K562 (cell line): Measurements from ENCODE around the gene COX6A2. TPM values are rescaled to one million over a fixed set of nuclear protein-coding genes. Genes with fewer than 3 reads are reported as not detected.

ENCODE experiments used
- BRF1 ChIP-seq: IDR thresholded peaks from 3 replicates; pipeline ENCODE4 v1.6.1; 2011; ENCODE audit warnings: borderline replicate concordance, mild to moderate bottlenecking; ENCODE audit not compliant: insufficient read length; ENCODE audit errors: extremely low read depth
- FOXK2 ChIP-seq, 2 experiments: fragments of 450-650 bp; IDR thresholded peaks in 1 of 2; conservative IDR thresholded peaks in 1 of 2; 2 replicates each; pipeline ENCODE4 v1.6.1; 2016; ENCODE audit warnings: low read depth in 2 of 2, mild to moderate bottlenecking in 1 of 2
- GABPB1 ChIP-seq: sonication (generic); formaldehyde crosslinking; IDR thresholded peaks from 2 replicates; pipeline ENCODE4 v1.8.0; 2022; ENCODE audit warnings: mild to moderate bottlenecking, missing genetic modification reagents
- HMG20A ChIP-seq: fragments of 450-650 bp; formaldehyde crosslinking; conservative IDR thresholded peaks from 2 replicates; pipeline ENCODE4 v1.4.0; 2020; ENCODE audit warnings: mild to moderate bottlenecking, mixed read lengths
- MYC ChIP-seq, 2 experiments: fragments of 250-450 bp in 1 of 2; sonication (Bioruptor Pico) in 1 of 2; IDR thresholded peaks; 2 replicates each; pipeline versions ENCODE4 v1.5.1 to v1.6.1; 2012 to 2021; ENCODE audit warnings: low read depth in 2 of 2, borderline replicate concordance in 1 of 2, improper control_type of control experiment in 1 of 2, low read length in 1 of 2, mild to moderate bottlenecking in 1 of 2, moderate library complexity in 1 of 2
- NCOA2 ChIP-seq, 2 experiments: fragments of 450-650 bp; IDR thresholded peaks; 2 replicates each; pipeline ENCODE4 v1.6.1; 2018; ENCODE audit warnings: mild to moderate bottlenecking in 2 of 2, moderate library complexity in 1 of 2; ENCODE audit not compliant: partially characterized antibody in 2 of 2
- NONO ChIP-seq, 2 experiments: fragments of 200-400 bp in 1 of 2; fragments of 450-650 bp in 1 of 2; formaldehyde crosslinking in 1 of 2; IDR thresholded peaks; 2 replicates each; pipeline ENCODE4 v1.6.1; 2017; ENCODE audit warnings: low read depth in 2 of 2, mild to moderate bottlenecking in 2 of 2, moderate library complexity in 2 of 2, low read length in 1 of 2
- NR2F6 ChIP-seq: fragments of 450-650 bp; formaldehyde crosslinking; IDR thresholded peaks from 2 replicates; pipeline ENCODE4 v1.4.0; 2020; ENCODE audit warnings: mild to moderate bottlenecking
- PHF21A ChIP-seq: fragments of 450-650 bp; IDR thresholded peaks from 2 replicates; pipeline ENCODE4 v1.6.1; 2017; ENCODE audit warnings: low read depth, borderline replicate concordance
- RAD21 ChIP-seq, 2 experiments: fragments of 250-450 bp in 1 of 2; fragments of 450-650 bp in 1 of 2; sonication (Bioruptor Pico) in 1 of 2; formaldehyde crosslinking in 1 of 2; IDR thresholded peaks in 1 of 2; conservative IDR thresholded peaks in 1 of 2; 2 replicates each; pipeline versions ENCODE4 v1.4.0 to v1.8.0; 2020 to 2022; ENCODE audit warnings: mild to moderate bottlenecking in 2 of 2, moderate library complexity in 1 of 2
- SMAD3 ChIP-seq: fragments of 450-650 bp; formaldehyde crosslinking; conservative IDR thresholded peaks from 2 replicates; pipeline ENCODE4 v1.4.0; 2020; ENCODE audit warnings: mild to moderate bottlenecking
- TSC22D4 ChIP-seq: fragments of 450-650 bp; IDR thresholded peaks from 2 replicates; pipeline ENCODE4 v1.6.1; 2016; ENCODE audit warnings: missing genetic modification characterization, missing biosample characterization, control low read depth
- ZFP30 ChIP-seq: fragments of 250-450 bp; sonication (Bioruptor Pico); IDR thresholded peaks from 2 replicates; pipeline ENCODE4 v1.8.0; 2022; ENCODE audit warnings: moderate library complexity, mild to moderate bottlenecking, inconsistent platforms, borderline replicate concordance
- ZNF12 ChIP-seq: sonication (generic); formaldehyde crosslinking; IDR thresholded peaks from 2 replicates; pipeline ENCODE4 v1.4.0; 2020; ENCODE audit warnings: mild to moderate bottlenecking, missing genetic modification reagents
- ZNF143 ChIP-seq: sonication (generic); formaldehyde crosslinking; IDR thresholded peaks from 2 replicates; pipeline ENCODE4 v1.9.0; 2022; ENCODE audit warnings: mild to moderate bottlenecking, missing genetic modification reagents
- ZNF644 ChIP-seq: fragments of 200-800 bp; sonication (Bioruptor generic); IDR thresholded peaks from 2 replicates; pipeline ENCODE4 v1.6.1; 2016; ENCODE audit warnings: low read depth, missing genetic modification characterization, missing compliant biosample characterization
- ZNF696 ChIP-seq: fragments of 250-450 bp; sonication (Bioruptor Pico); conservative IDR thresholded peaks from 2 replicates; pipeline ENCODE4 v1.4.0; 2020; ENCODE audit warnings: mild to moderate bottlenecking, moderate library complexity
- polyA plus RNA-seq, 8 experiments: library from polyadenylated mRNA; depleted of rRNA in 4 of 8; stranded (reverse) in 5 of 8; unstranded in 3 of 8; fragments of >200 nt; fragmentation: Nextera tagmentation in 2 of 8; fragmentation: Illumina TruSeq in 1 of 8; extraction: Ambion mirVana in 2 of 8; extraction: Trizol in 1 of 8; gene quantifications; 2 replicates each; pipeline versions ENCODE4 v1.2.1 to v1.2.3, GENCODE V29; 2011 to 2014; ENCODE audit warnings: inconsistent platforms in 1 of 8, missing spikeins in 1 of 8
- total RNA-seq, 7 experiments: library from RNA; depleted of rRNA in 6 of 7; stranded (reverse); fragments of >200 nt in 6 of 7; fragmentation: Illumina TruSeq in 2 of 7; extraction: Trizol in 2 of 7; gene quantifications; 2 replicates each; pipeline versions ENCODE4 v1.2.1 to v1.2.3, GENCODE V29; 2011 to 2021; ENCODE audit warnings: low replicate concordance in 1 of 7
- TF ChIP-seq, protein P1 (sequence below): fragments of 150-350 bp; conservative IDR thresholded peaks from 2 replicates; pipeline ENCODE4 v1.6.1; 2014; ENCODE audit warnings: low read length
- TF ChIP-seq, protein P2 (sequence below), 3 experiments: IDR thresholded peaks in 2 of 3; conservative IDR thresholded peaks in 1 of 3; 2 replicates each; pipeline ENCODE4 v1.5.1; 2011 to 2012; ENCODE audit warnings: low read length in 3 of 3, mild to moderate bottlenecking in 3 of 3, control low read depth in 2 of 3, improper control_type of control experiment in 1 of 3, inconsistent platforms in 1 of 3, low read depth in 1 of 3, mixed read lengths in 1 of 3, moderate library complexity in 1 of 3; ENCODE audit not compliant: insufficient read depth in 2 of 3
- TF ChIP-seq, protein P3 (sequence below), 2 experiments: IDR thresholded peaks; 2 replicates each; pipeline ENCODE4 v1.6.1; 2011; ENCODE audit warnings: borderline replicate concordance in 1 of 2, control low read depth in 1 of 2, low read depth in 1 of 2, low read length in 1 of 2, mild to moderate bottlenecking in 1 of 2, mixed read lengths in 1 of 2, moderate library complexity in 1 of 2; ENCODE audit not compliant: insufficient read depth in 1 of 2, insufficient read length in 1 of 2, poor library complexity in 1 of 2, severe bottlenecking in 1 of 2; ENCODE audit errors: extremely low read depth in 1 of 2

Gene COX6A2
- total and polyA plus RNA-seq, 9 of the 15 experiments (the other 6 are each of a cell fraction or from before 2014, with no cell fraction given): not detected

DNA sequence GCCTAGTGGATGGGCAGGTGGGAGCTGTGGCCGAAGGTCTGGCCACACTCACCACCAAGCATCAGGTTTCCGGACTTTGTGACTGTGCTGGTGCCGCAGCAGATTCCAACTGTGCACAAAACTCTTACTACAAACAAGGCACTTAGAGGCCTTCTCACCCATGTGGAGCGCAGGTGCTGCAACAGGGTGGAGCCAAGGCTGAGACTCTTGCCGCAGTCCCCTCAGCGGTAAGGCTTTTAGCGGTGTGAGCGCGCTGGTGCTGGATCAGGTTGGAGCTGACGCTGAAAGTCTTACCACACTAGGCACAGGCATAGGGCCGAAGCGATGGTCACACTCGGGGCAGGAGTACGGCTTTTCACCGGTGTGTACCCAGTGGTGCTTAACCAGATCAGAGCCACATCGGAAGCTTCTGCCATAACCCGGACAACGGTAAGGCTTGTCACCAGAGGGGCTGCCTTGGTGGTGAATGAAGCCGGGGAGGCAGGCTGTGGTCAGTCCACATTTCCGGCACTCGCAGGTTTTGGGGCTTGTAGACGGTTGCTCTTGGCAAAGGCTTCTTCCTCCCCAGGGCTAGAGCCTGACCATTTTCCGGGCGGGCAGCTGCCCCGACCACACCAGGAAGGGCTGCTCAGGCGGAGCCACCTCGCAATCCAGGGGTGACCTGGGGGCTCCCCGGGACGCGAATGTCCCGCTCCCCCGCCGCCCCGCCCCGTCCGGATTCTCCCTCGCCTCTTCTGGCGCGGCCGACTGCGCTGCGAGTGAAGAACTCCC lies 30.1 kb upstream of the COX6A2 start (continued):
- TF ChIP-seq HMG20A (CRISPR knock-in tag) (no peak), NONO (IDR thresholded peaks at IDR 0.05; ENCODE audit: low read depth in 2 of 2, low read length in 1 of 2) (peak in 1 of 2 experiments; percentile 94; a peak in 2 of 4 replicates), PHF21A (no peak), SMAD3 (CRISPR knock-in tag) (no peak), ZNF12 (0 out of 2 replicates have a peak, but pooled peaks have one; percentile 49), NCOA2 (IDR thresholded peaks at IDR 0.05; ENCODE audit: partially characterized antibody in 2 of 2) (no peak), MYC (IDR thresholded peaks at IDR 0.05; ENCODE audit: low read depth, low read length) (peak; percentile 74), MYC (CRISPR knock-in tag; IDR thresholded peaks at IDR 0.05; ENCODE audit: borderline replicate concordance, low read depth) (no peak; the same call in 1 of the 2 replicates), TSC22D4 (no peak), FOXK2 (conservative IDR thresholded peaks at IDR 0.05 in 1 of 2, IDR thresholded peaks at IDR 0.05 in 1 of 2; ENCODE audit: low read depth in 2 of 2) (peak in 1 of 2 experiments; percentile 85; a peak in 2 of 4 replicates), ZNF143 (CRISPR knock-in tag) (peak; percentile 57; the same call in 1 of the 2 replicates), ZFP30 (CRISPR knock-in tag) (no peak), ZNF644 (tag) (no peak), GABPB1 (peak; percentile 28; the same call in 1 of the 2 replicates), BRF1 (no peak), RAD21 (CRISPR knock-in tag; conservative IDR thresholded peaks at IDR 0.05 in 1 of 2, IDR thresholded peaks at IDR 0.05 in 1 of 2) (peak; percentile 5 to 32; a peak in 1 of 4 replicates), NR2F6 (CRISPR knock-in tag) (0 out of 2 replicates have a peak, but pooled peaks have one; percentile 55), ZNF696 (CRISPR knock-in tag) (no peak)
- TF ChIP-seq, protein P1, sequence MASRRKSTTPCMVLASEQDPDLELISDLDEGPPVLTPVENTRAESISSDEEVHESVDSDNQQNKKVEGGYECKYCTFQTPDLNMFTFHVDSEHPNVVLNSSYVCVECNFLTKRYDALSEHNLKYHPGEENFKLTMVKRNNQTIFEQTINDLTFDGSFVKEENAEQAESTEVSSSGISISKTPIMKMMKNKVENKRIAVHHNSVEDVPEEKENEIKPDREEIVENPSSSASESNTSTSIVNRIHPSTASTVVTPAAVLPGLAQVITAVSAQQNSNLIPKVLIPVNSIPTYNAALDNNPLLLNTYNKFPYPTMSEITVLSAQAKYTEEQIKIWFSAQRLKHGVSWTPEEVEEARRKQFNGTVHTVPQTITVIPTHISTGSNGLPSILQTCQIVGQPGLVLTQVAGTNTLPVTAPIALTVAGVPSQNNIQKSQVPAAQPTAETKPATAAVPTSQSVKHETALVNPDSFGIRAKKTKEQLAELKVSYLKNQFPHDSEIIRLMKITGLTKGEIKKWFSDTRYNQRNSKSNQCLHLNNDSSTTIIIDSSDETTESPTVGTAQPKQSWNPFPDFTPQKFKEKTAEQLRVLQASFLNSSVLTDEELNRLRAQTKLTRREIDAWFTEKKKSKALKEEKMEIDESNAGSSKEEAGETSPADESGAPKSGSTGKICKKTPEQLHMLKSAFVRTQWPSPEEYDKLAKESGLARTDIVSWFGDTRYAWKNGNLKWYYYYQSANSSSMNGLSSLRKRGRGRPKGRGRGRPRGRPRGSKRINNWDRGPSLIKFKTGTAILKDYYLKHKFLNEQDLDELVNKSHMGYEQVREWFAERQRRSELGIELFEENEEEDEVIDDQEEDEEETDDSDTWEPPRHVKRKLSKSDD: no peak
- TF ChIP-seq, protein P2, sequence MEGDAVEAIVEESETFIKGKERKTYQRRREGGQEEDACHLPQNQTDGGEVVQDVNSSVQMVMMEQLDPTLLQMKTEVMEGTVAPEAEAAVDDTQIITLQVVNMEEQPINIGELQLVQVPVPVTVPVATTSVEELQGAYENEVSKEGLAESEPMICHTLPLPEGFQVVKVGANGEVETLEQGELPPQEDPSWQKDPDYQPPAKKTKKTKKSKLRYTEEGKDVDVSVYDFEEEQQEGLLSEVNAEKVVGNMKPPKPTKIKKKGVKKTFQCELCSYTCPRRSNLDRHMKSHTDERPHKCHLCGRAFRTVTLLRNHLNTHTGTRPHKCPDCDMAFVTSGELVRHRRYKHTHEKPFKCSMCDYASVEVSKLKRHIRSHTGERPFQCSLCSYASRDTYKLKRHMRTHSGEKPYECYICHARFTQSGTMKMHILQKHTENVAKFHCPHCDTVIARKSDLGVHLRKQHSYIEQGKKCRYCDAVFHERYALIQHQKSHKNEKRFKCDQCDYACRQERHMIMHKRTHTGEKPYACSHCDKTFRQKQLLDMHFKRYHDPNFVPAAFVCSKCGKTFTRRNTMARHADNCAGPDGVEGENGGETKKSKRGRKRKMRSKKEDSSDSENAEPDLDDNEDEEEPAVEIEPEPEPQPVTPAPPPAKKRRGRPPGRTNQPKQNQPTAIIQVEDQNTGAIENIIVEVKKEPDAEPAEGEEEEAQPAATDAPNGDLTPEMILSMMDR (IDR thresholded peaks at IDR 0.05 in 2 of 3, conservative IDR thresholded peaks at IDR 0.05 in 1 of 3; ENCODE audit: insufficient read depth in 2 of 3, low read depth in 1 of 3, low read length in 3 of 3): peak in 2 of 3 experiments; percentile 36 to 61; a peak in 2 of 6 replicates
- TF ChIP-seq, protein P3, sequence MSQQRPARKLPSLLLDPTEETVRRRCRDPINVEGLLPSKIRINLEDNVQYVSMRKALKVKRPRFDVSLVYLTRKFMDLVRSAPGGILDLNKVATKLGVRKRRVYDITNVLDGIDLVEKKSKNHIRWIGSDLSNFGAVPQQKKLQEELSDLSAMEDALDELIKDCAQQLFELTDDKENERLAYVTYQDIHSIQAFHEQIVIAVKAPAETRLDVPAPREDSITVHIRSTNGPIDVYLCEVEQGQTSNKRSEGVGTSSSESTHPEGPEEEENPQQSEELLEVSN (IDR thresholded peaks at IDR 0.05; ENCODE audit: borderline replicate concordance in 1 of 2, extremely low read depth in 1 of 2, insufficient read depth in 1 of 2, insufficient read length in 1 of 2, low read depth in 1 of 2, low read length in 1 of 2, poor library complexity in 1 of 2, severe bottlenecking in 1 of 2): peak in 1 of 2 experiments; percentile 51
